GM21528 (cell line): ENCODE data around the gene TNN.

Experiments used
- ATAC-seq: cut with Tn5 transposase; IDR thresholded peaks from one replicate; pipeline ENCODE4 v1.9.1; 2021; ENCODE audit warnings: mild to moderate bottlenecking, moderate library complexity; ENCODE audit not compliant: unreplicated experiment, low FRiP score

The TNN gene

DNA sequence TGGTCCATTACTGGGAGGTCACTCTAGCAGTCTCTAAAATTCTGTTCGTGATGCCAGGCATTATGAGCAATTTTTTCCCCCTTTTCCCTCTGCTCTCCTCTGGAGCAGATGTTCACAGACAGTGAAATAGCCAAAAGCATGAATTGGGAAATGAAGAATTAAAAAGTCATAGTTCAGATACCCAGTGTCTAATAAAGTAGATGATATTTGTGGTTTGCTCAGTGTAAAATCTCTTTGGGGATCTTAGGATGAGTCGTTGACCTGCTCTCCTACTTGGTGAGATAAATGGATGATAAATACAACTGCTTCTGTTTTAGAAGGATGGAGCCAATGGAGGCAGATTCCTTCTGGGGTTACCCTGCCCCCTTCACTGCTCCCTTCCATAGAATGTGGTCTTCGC lies 68.6 kb downstream of the TNN start:
- ATAC-seq: no peak

DNA sequence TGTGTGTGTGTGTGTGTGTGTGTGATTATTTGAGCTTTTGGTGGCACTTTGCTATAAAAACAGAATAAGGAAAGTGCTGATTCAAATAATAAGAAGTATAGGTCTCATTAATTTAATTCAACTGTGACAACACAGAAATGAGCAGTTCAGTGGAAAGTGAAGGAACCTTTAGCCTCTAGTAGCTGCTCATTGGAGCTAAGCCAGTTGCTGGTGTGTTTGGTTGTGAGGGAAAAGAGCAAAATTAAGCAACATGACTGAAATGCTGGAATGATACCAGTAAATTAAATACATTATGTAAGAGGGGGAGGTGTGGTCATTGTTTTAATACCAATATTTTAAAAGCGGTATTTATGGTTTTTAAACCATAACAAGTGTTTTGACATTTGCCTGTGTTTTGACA lies 69.7 kb downstream of the TNN start:
- no peak for ATAC-seq

DNA sequence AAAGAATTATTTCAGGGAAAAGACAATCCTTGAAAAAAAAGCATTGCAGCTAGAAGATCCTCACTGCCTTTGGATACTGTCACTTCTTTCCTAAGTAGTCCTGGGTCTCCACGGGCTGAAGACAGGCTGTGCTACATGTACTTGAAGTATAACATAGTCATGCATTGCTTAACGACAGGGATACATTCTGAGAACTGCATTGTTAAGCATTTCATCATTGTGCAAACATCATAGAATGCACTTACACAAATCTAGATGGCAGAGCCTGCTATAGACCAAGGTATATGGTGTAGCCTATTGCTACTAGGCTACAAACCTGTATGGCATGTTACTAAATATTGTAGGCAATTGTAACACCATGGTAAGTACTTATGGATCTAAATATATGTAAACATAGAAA lies 70.9 kb downstream of the TNN start:
- ATAC-seq: no peak

DNA sequence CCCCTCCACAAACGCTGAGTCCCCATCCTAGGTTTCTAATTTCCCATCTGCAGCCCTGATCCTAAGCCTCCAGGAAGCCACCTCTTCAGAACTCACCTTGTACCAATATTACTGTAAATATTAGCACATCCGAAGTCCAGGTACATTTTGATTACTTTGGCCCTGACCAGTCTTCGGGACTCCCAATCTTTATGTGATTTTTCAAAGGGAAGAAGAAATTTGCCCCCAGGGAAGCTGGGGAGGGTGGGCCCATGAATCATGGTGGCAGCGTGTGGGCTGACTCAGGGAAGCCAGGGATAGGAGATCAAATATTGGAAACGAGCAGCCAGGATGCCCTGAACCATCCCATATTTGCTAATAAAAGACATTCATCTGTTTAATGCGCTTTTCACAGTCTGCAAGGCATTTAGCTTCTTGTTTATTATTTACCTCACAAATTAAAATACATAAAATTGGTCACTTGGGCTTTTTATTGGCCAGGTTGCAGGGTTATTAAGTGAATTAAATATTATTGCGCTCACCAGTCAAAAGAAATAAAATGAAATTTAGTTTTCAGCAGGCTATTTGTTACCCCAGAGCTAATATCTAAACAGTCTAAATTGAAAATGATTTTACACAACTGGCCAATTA lies 78.4 kb downstream of the TNN start:
- ATAC-seq: no peak

DNA sequence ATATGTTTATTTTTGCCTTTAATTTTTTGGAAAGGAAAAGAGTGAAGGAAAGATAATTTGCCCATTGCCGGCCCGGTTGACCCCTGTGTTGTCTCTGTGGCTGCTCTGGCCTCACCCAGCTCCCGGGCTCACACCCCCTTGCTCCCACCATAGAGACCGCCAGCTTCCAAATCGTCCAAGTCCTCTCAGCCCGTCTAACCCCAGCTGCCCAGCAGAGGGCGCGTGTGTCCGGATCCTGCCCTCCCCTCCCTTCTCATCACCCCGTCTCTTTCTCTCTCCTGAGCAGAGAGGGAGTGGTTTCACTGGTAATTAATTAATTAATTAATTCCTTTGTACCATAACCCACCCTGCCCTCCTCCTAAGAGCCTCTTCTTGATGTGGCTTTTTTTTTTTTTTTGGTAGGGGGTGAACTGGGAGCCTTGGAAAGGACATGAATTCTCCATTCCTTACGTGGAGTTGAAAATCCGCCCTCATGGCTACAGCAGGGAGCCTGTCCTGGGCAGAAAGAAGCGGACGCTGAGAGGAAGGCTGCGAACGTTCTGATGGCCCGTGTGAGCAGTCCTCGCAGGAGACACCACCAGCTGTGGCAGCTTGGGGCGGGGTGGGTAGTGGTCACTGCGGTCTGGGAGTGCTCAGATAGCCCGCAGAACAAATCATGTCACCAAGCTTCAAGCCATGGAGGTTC lies 79.0 kb downstream of the TNN start:
- no peak for ATAC-seq

DNA sequence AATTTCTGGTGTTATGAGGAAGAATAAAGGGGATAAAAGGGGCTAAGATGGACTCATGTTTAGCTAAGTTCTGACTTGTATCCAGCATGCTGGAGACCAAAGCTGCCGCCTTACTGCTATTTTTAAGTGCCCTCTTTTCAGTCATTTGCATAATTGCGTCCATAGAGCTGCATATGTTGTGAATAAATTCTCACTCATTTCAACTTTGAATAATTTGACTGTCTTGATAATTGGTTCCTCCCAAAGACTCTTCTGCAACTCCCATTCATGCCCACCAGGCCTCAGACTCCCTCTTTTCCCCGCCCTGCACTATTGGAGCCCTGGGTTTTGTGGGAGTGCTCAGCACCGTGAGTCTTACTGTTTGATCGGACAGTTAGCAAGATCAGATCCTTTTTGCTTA lies 79.9 kb downstream of the TNN start:
- ATAC-seq: no peak

DNA sequence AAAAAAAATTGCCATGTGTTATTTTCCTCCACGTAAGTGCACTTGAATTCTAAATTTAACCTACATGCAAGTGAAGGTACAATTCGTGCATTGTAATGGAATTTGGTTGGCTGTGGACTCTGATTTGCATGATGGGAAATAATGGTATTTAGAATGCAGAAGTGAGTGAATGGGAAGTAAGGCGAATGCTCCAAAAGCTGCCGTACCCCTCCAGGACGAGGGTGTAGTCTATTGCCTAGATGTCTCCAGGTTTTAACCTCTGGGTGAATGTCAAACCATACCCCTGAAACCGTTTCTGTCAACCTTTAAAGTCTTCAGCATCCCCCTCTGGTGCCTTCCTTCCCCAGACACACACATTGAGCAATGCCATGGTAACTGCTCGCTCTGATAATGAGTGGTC lies 80.4 kb downstream of the TNN start:
- ATAC-seq: no peak

DNA sequence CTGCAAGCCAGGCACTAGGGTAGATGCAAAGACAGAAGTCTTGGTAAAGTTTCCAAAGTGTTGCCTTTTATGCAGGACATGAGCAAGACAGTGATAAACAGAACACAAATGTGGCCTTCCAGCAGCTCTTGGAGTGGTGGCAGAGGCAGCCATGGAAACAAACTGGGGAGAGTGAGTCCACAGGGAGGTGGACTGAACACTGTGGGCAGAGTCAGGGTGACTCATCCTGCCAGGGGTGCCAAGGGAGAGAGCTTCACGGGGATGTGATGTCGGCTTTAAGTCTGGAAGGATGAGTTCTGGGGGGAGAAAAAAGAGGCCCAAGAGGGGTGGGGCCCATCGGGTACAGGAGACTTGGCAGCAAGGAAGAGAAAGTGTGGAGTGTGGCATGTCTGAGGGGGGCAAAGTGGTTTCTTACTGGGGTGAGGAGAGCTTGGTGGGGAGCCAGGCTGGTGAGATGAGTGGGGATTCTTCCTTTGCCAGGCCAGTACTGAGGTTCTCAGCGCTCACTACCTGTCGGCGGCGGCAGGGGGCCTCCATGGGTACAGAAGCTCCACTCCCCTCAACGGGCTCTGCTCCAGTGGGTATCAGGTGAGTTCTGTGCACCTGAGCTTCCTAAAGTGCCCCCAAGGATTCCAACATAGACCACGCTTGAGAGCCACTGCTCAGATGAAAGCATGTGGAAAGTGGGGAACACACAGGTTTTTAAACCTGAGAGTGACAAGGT lies 83.1 kb downstream of the TNN start:
- no peak for ATAC-seq

DNA sequence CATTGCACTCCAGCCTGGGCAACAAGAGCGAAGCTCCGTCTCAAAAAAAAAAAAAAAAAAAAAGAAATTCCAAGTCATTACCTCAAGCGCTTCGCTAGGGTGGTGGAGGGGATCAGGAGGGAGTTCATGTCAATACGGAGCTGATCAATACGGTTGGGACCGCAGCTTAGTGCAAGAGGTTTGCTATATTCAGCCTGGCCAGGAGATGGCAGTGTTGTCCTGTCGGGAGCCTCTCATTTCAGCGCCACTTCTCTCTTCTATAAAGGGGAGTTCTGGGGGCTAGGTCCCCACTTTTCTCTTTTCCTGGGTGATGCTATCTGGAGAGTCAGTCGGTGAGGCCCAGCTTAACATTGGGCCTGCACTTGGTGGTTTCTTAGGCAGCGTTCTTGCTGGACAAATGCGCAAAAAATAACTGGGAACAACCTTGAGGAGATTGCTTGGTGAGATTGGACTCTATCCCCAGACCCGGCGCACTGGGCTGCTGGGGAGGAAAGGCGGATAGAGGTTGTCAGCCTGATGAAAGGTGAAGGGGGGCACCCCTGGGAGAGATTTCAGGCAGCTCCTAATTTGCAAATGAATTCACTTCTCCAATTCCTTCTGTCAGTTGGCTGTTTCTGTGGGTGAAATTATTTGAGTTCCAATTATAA lies 84.5 kb downstream of the TNN start:
- ATAC-seq: no peak

DNA sequence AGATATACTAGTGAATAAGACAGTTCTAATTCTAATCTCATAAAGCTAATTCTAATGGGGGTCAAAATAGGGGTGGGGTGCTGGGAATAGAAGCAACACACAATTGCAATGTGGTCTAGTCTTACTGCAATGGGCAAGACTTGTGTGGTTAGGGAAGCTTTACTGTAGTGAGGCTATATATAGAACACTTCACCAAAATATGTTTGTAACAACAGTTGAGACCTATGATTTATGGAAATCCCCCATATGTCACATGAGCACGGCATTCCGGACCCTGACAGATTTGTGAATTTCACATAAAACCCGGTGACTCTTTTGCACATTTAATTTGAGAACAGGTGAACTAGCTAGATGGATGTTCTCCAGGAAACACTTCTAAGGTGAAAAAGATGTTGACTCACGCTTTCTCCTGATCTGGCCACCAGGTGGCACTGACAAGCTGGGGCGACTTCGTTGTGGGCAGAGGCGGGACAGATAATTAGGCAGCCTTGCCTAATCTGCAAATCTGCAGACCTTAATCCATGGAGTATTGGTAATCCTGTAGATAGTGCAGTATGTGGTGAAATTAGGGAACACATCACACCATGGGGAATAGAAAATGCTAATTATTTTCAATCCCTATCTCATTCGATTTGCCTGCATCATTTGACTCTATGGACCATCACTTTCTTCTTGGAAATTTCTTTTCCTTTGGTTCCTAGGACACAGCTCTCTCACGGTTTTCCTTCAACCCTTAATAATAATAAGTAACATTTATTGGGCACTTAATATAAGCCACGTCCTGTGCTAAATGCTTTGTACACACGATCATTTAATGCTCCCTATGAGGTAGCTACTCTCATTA lies 87.2 kb downstream of the TNN start:
- no peak for ATAC-seq

DNA sequence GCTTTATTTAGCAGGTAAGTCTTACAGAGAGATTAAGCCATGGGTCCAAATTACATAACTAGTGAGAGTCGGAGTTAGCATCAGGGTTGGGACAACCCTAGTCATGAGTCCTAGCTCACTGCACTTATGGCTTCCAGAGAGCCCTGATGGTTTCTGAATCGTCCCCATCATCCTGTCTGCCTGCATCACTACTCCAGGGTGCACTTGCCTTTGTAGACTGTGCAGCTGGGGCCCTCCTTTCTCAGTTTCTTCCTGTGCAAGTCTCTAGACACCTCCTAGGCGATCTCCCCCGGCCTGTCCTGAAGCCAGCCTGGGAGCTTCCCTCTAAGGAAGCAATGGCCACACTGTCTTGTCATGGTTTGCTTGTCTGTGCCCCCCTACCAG lies 87.8 kb downstream of the TNN start:
- ATAC-seq: no peak

DNA sequence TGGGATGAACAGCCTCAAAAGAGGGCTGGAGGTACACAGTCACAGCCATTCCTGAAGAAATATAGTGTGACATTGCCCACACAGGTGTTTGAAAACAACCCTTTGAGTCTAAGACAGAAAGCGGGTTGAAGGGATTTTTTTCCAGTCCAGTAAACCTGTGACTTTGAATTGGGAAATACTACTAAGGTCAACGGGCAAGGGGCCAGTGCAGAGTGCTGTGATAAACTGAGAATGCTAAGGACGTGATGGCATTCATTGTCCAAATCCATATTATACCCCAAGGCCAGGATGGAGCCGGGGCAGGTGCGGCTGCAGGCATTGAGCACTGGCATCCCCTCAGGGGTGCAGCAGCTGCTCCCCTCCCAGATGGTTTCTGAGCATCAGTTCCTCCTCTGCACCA lies 88.3 kb downstream of the TNN start:
- ATAC-seq: no peak

DNA sequence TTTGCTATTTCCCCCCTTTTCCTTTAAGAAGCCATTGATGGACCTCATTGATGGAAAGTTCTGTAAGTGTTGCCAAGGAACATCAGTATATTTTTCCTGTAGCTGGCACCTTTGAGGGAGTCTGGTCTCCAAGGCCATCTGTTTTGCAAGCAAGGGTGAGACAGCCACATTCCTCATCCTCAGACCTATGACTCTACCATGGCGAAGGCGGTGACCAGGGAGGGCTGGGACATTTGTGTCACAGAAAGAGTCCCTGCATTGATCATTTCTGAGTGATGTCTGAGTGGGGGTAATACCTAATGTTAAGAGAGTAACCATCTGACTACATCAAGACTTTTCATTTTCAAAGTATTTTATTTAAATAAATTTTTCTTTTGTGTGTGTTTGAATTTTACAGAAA lies 89.6 kb downstream of the TNN start:
- ATAC-seq: no peak

DNA sequence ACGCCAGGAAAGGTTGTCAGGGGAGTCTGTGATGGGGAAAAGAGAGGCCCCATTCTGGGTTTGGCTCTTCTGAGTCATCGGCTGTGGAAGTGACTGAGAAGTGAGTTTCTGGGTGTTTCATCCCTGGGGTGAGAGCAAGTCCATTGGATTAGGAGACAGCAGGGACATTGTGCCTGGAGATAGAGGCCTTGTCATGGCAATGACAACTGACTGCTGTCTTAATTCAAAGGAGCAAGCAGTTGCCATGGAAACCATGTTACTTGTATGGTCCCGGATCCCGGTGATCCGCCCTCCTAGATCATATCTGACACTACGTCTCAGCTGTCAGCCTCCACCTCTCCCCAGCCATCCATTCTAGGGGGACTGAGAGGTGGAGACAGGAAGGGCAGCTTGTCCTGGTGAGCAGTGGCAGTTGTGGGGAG lies 90.5 kb downstream of the TNN start:
- no peak for ATAC-seq

DNA sequence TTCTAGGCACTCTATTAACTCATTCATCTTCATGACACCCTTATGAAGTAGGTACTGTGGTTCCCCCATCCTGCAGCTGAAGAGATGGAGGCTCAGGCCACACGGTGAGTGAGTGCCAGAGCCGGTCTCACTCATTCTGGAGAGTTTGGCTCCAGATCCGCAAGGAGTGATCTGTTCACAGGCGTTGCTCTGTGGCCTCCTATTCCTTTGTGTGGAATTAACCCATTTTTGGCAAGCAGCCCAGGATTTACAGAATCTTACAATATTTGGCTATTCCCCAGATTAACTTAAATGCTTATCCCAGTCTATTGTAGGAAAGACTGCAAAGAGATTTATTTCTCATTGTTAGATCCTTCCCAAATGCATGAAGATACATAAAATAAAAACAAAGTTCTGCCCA lies 95.3 kb downstream of the TNN start:
- ATAC-seq: no peak

DNA sequence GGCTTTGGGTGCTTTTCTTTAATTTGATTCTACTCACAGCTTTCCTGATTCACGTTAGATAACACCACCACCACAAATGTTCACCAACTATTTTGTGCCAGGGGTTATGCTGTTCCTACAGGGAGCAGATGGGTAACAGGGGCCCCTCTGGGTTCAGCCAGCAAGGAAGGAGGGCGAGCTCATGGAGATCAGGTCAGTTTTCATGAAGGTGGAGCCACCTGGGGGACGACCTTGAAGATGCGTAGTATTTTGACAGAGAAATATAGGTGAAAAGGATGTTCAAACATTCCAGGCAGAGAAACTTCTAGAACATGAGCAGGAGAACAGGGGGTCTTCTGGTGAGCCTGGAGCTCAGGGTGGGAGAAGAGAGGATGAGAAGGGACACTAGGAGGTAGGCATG lies 96.1 kb downstream of the TNN start:
- no peak for ATAC-seq

DNA sequence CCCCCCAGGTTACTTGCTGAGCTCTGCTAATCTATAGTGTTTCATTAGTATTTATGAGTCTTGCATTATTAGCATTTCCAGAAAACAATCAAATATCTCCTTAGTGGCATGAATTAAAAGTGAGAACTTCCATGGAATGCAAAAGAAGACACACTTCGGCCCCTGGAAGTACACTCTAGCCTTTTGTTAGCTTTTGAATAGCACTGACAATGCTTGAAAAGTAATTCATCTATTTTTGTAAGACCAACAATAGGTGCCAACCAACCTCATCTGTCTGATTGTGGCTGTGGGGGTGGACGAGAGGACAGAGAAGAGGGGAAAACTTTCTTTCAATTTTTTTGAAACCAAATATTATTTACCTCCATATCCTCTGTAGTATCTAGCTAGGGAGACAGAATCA lies 97.1 kb downstream of the TNN start:
- ATAC-seq: no peak

DNA sequence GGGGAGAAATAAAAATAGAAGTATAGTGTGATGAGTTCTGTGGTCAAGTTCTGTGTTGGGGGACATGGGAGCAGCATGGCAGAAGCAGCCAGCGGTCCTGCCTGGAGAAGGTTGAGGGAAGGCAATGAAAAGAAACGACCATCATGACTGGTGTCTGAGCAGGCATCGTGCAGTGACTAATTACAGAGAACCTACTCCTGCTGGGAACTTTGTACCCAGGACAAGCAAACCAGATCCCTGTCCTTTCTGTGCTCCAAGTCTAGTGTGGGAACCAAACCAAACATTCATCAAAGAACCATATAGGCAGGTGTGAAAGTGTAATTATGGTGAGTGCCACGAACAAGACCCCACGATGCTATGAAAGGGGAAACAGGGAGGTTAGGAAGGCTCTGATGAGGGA lies 99.1 kb downstream of the TNN start:
- no peak for ATAC-seq

DNA sequence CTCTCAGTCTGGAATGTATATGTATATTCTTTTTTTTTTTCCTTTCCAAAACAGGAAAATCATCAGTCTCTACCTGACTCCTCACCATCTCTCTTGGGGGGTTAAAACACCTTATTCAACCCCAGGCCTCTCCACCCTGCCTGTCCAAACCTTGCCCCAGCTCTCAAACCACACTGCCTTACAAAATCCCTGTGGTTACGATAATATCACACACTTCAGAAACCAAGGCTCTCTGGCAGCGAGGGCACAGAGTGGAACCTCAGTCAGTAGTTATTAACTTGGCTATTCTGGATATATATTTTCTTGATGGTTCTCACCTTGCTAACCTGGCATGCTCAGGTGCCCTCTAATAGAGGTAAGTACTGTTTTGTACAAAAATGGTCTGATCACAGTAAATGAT lies 100.2 kb downstream of the TNN start:
- ATAC-seq: no peak

DNA sequence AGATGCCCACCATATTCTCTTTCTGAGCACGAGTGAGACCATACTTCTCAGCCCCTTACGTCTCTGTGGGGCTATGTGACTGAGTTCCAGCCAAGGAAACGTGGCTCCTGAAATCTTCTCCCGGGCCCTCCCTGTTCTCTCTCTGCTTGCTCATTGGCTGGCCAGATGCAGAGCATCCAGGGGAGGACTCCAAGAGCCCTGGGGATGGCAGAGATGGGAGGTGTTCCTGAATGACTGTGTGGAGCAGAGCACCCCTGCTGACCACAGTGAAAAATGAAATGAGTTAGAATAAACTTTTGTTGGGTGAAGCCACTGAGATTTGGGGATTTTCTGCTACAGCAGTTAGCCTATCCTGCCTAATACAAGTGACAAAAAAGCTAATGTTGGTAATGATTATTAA lies 101.1 kb downstream of the TNN start:
- ATAC-seq: no peak
